GM19324 (cell line): ENCODE data around the gene FABP2.
A peak's percentile ranks its signal among the peaks of the same experiment; 100 is the strongest.
"Not testable (repeated sequence)": the region's sequence is repeated elsewhere in the genome, so short reads cannot be mapped to it uniquely, and the experiment has no call there.

Experiments
- ATAC-seq: cut with Tn5 transposase; IDR thresholded peaks from one replicate; pipeline ENCODE4 v1.9.1; 2021; ENCODE audit warnings: mild to moderate bottlenecking, moderate library complexity; ENCODE audit not compliant: unreplicated experiment, low FRiP score

FABP2 gene

DNA sequence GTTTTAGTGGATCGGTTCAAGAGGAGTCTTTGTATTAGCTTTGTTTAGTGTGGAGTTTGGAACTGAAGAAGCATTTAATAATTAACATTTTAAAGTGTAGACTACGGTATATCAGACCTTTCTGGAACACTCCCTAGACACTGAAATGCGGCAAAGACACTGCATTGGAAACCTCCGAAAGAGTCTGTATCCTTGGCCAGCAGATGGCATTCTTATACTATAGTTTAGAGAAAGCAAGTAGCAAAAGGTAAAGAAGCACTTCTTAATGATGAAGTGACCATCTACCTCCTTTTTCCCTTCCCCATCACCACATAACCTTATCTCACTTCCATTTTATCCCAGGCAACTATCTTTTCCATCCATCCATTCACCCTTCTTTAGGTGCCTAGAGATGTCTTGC is 7.6 kb downstream of the FABP2 start:
- ATAC-seq = no peak

DNA sequence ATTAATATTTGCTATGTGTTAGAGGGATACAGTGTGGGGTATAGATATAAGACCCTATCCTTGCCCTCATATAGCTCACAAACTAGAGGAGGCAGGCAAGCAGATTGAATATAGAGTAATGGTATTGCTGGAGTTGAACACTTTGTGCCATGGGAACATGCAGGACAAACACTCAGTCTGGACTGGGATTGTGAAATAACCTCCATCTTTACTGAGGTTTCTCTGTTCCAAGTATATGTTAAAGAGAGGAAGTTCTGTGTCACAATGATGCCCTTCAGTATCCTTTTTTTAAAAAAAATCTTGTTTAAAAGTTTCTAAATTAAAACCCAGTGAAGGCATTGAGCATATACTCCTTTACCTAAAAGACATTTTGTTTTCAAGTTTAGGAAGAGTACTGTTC is 8.7 kb downstream of the FABP2 start:
- ATAC-seq = no peak

DNA sequence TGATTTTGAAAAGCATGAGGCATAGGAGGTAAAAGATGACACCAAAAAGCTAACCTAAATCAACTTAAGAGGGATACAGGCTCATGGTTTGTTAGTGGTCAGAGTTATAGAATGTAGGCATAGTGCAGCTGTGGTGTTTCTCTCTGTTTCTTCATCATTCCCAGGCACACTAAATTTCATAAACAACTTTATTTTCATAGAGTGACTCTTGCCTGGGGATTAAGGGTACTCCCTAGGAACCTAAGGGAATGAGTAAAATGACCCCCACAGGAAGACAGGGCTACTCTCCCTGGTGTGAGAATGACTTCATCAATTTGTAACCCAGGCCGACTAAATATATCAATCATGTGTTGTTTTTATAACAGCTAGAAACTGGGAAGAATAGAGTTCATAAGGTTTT is 11.1 kb downstream of the FABP2 start:
- ATAC-seq = no peak

DNA sequence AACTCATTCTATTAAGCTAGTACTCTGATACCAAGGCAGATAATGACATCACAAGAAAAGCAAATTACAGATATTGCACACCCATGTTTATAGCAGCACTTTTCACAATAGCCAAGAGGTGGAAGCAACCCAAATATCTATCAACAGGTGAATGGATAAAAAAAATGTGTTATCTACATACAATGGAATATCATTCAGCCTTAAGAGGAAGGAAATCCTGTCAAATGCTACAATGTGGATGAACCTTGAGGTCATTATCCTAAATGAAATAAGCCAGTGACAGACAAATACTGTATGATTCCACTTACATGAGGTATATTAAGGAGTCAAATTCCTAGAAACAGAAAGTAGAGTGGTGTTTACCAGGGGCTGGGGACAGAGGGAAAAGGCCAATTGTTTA is 14.3 kb downstream of the FABP2 start:
- no peak for ATAC-seq

GRCh38 chr4:119304431-119304830 is 17.5 kb downstream of the FABP2 start:
- no peak for ATAC-seq

DNA sequence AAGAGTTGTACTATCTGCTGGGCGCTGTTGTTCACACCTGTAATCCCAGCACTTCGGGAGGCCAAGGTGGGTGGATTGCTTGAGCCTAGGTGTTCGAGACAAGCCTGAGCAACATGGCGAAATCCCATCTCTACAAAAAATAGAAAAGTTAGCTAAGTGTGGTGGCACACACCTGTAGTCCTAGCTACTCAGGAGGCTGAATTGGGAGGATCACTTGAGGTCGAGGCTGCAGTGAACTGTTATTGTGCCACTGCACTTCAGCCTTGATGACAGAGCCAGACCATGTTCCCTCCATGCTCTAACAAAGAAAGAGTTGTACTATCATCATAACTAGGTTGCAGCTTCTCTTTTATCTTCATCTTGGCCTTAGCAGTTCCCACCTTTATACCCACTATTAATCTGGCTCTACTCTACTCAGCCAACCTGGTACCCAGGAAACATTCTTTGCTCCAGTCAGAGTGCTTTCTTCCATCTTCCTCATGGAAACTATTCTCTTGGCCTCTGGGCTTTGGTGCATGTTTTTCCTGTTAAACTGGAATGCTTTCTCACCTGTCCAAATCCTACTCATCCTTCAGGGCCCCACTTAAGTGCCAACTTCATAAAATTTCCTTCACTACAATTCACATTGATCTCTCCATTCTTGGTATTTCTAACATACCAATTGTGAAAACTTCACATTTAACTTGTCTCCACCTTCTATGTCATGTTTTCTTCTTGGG is 18.2 kb downstream of the FABP2 start:
- ATAC-seq = no peak

DNA sequence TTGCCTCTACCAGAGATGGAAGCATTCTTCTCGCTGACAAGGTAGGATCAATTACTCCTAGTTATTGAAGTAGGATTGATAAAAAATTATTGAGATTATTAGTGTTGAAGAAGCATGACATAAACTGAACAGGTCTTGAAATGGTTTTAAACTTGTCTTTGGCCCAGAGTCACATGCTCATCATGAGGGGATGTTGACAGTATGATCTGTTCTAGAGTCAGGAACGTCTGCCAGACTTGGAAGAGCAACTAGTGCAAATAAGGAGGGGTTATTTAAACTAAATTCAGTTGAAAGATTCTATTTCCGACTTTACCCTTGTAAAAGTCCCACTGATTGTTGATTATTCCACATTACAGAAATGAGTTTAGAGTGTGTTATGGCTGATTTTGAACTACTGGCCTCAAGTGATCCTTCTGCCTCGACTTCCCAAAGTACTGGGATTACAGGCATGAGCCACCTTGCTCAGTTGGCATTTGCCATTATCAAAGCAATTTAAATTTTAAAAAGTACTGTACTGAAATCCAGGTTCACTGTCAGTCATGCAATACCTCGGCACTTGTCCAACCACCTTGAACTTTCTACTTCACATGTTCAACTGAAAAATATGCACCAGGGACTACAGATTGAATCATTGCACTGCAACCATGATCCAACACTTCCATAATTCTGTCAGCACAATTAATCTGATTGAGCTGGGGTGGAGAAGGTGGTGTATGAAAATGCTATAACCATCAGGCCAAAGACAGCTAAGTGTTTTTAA is 19.7 kb downstream of the FABP2 start:
- no peak for ATAC-seq

GRCh38 chr4:119300101-119300978 is 21.6 kb downstream of the FABP2 start:
- ATAC-seq = peak; percentile 99

DNA sequence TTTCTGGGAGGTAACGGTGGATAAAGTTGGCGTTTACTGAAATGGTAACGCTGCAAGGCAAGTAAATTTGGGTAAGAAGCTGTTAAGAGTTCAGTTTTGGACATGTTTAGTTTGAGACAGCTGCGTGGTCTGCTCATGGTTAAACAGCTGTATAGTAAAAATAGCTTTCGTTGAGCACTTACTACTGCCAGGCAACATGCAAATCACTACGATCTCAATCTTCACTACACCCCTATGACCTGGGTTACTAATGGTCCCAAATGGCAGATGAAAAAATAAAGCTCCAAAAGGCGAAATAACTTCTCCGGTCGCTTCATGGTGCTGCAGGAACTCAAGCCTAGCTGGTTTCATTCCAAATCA is 22.2 kb downstream of the FABP2 start:
- peak; percentile 58 for ATAC-seq

DNA sequence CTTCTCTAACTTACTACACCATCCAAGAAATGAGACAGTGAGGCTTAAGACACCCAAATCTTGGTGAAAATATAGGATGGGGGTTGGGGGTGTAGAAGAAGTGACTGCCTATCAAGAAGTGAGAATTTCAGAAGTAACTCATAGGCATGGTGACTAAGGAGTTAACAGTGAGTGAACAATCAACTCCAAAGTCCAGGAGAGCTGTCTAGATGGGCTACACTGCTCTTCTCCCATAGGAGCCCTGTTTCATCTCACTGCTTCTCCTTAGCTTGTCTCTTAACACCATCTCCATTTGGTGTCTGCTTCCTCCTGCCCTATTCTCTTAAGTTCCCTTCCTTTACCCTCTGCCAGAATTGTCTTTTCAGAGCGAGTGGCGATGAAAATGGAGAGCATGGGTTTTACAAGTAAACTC is 22.7 kb downstream of the FABP2 start:
- ATAC-seq = no peak

DNA sequence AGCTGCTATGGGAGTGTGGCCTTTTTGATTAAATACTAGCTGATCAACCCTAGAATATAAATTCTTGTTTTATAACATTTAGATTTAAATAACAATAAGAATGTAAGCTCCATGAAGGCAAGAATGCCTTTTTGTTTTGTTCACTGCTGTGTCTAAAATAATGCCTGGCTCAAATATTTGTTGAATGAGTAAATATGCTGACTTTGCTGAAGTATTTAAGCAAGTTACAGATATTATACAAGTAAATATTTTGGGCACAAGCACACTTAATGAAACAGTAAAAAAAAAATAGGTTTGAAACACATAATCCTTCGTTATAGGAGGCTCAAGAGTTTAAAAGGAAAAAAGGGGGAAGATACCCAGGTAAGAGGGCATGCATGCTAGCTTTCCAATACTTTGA is 24.1 kb downstream of the FABP2 start:
- ATAC-seq = no peak

- ATAC-seq = no peak
Observed at GRCh38 chr4:119296356-119296755, 25.6 kb downstream of the FABP2 start.

DNA sequence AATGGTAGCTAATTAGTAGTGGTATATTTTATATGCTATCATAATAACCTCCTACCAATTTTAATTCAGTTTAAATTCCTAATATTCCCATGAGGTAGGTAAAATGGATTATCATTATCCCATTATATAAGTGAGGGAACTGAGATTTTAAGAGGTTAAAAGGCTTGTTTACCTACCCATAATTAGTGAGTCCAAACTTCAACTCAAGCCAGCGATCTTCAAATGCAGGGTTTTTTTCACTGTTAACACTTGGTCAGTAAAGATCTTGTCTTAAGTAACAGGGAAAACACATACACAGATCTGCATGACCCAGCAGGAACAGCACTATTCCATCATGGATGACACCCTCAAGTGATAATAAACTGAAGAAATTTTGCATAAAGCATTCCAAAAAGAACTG is 31.3 kb downstream of the FABP2 start:
- no peak for ATAC-seq

- ATAC-seq = no peak
Observed at GRCh38 chr4:119289313-119289712, 32.6 kb downstream of the FABP2 start.

DNA sequence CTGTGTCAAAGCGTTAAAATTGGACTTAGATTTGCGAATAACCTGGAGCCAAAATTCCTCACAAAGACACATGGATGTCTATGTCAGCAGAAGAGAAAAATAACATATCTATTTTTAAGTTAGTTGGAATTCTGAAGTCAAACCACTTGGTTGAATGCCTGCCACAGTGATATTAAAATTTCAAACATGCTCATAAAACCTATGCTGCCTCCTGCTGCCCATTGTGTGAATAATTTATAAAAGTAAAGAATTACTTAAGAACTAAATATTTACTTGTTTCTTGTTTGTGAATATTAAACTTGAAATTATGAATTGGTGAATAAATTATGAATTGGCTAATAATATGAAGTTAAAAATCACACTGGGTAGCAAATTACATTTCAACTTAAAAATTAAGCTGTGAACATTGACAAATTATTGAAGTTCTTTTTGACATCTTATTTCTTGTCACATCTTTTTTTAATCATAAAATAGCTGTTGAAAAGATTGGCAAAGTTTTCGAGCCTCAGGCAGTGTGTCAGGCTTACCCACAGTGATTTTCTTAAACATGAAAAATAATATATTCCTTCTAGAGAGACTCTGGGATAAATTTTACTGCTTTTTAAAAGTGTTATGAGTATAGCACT is 35.4 kb downstream of the FABP2 start:
- ATAC-seq = no peak

DNA sequence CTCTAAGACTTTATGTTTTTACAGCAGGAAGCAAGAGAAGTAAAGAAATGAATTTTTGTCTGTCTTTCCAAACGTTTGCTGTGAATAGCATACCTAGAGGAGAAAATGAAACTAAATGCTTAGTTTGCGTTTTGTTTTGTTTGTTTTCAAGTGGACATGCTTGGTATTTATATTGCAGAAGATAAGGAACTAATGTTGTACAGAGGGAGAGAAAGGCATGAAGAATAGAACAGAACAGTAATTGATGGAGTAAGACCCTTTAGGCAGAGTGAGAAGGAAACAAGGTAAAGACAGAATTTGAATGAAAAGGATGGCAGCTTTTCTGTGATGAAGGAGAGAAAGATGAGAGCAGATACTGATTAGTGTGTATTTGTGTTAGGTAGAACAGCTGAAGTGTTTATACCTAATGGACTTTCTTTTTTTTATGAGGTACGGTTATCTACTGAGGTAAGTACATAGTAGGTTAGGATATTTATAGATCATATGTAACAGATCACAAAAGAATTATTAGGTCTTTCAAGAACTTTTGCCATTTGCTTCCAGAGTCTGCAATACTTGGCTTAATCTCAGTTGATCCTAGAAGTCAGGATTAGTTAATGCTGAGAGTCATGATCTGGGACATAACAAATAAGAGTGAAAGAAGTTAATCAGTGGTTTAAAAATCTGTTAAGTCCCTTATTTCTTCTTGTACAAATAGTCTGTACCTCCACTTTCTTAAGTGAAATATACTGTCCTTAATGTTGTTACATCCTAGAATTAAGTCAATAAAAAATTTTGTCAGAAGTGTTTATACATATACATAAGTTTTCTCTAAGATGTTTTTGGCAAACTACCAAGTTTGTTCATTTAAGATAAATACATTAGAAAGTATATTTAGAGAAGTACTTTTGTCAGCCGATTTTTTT is 36.8 kb downstream of the FABP2 start:
- ATAC-seq = peak; percentile 68

- no peak for ATAC-seq
Observed at GRCh38 chr4:119281393-119281792, 40.5 kb downstream of the FABP2 start.

DNA sequence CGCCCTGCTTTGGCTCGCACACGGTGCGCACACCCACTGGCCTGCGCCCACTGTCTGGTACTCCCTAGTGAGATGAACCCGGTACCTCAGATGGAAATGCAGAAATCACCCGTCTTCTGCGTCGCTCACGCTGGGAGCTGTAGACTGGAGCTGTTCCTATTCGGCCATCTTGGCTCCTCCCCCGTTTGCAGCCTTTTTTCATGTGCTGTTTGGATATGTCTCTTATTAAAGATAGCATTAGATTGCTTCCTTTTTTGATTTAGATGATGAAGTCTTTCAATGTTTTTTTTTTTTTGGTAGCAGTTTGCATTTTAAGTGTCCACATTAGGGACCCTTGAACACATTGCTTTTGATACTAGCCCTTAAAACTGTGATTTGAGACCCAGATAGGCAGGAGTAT is 42.0 kb downstream of the FABP2 start:
- not testable (repeated sequence) for ATAC-seq

DNA sequence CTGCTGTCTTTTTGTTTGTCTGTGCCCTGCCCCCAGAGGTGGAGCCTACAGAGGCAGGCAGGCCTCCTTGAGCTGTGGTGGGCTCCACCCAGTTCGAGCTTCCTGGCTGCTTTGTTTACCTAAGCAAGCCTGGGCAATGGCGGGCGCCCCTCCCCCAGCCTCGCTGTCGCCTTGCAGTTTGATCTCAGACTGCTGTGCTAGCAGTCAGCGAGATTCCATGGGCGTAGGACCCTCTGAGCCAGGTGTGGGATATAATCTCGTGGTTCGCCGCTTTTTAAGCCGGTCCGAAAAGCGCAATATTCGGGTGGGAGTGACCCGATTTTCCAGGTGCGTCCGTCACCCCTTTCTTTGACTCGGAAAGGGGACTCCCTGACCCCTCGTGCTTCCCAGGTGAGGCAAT is 42.4 kb downstream of the FABP2 start:
- not testable (repeated sequence) for ATAC-seq
